Activated CD4-positive, alpha-beta T cell treated with anti-CD3 and anti-CD28 coated beads, Interleukin-2, amount 10 ng/mL, durations not matched to agents 7 days and 5 days (primary cell): ENCODE data around the gene PKD2L1. TPM values are rescaled to one million over a fixed set of nuclear protein-coding genes. Genes with fewer than 3 reads are reported as not detected.
"Not testable (repeated sequence)": the region's sequence is repeated elsewhere in the genome, so short reads cannot be mapped to it uniquely, and the experiment has no call there.

Experiments
- CTCF ChIA-PET: fragments of 350-600 bp; sonication (Branson Sonifier 250); formaldehyde crosslinking; loops from one replicate; lab custom pipeline; 2021; ENCODE audit warnings: antibody characterized with exemption; lab: Charles Lee
- POLR2A ChIA-PET: fragments of 350-600 bp; sonication (Branson Sonifier 250); formaldehyde crosslinking; loops from one replicate; lab custom pipeline; 2021; ENCODE audit warnings: antibody characterized with exemption; lab: Charles Lee
- DNase-seq: peaks from one replicate; pipeline ENCODE4 v3.0.0-alpha.2; 2020
- H3K27ac Mint-ChIP-seq: one replicate; pipeline ENCODE4 v1.8.0; 2021; ENCODE audit warnings: mild to moderate bottlenecking, moderate library complexity, mixed read lengths
- H3K27me3 Mint-ChIP-seq: one replicate; pipeline ENCODE4 v1.8.0; 2021; ENCODE audit warnings: mixed read lengths
- H3K36me3 Mint-ChIP-seq: one replicate; pipeline ENCODE4 v1.8.0; 2021; ENCODE audit warnings: low read depth, mixed read lengths
- H3K4me1 Mint-ChIP-seq: one replicate; pipeline ENCODE4 v1.8.0; 2021; ENCODE audit warnings: mixed read lengths
- H3K4me3 Mint-ChIP-seq: one replicate; pipeline ENCODE4 v1.8.0; 2021; ENCODE audit warnings: mild to moderate bottlenecking, moderate library complexity, mixed read lengths
- H3K9me3 Mint-ChIP-seq: one replicate; pipeline ENCODE4 v1.8.0; 2021; ENCODE audit warnings: mixed read lengths
- total RNA-seq, 2 experiments: library from RNA; stranded (reverse); gene quantifications; one replicate each; pipeline ENCODE4 v1.2.3, GENCODE V29; 2021

Gene PKD2L1
- total RNA-seq, 2 experiments from 2014 or later, result not detected

DNA sequence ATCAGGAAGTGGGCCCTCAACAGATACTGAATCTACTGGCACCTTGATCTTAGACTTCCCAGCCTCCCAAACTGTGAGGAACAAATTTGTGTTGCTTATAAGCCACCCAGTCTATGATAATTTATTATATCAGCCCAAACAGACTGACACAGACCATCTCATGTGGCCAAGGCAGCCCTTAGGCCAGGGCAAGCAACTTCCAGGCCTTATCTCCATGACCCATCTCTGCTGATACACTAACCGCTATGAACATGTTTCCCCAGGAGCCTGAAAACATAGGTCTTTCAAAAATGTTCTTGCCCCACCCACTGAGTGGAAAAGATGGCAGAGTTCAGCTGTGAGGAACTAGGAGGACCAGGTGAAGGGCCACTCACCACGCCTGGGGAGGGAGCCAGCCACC lies 40.4 kb downstream of the PKD2L1 start:
- POLR2A ChIA-PET, result no interaction called here
- no peak overlapping the region for H3K4me3 Mint-ChIP-seq
- DNase-seq, result no peak
- H3K36me3 Mint-ChIP-seq, result peaks cover 10% of the 10 kb centered on the region
- peaks cover 33% of the 10 kb centered on the region for H3K4me1 Mint-ChIP-seq
- no peak overlapping the region for H3K27ac Mint-ChIP-seq
- no peaks in the 10 kb centered on the region for H3K9me3 Mint-ChIP-seq
- peaks cover 21% of the 10 kb centered on the region for H3K27me3 Mint-ChIP-seq
- CTCF ChIA-PET, result interaction anchor here (1.2 kb wide), 1 partner anchor 58 kb away, joined by 3 read pairs; no protein-coding TSS in a partner anchor

DNA sequence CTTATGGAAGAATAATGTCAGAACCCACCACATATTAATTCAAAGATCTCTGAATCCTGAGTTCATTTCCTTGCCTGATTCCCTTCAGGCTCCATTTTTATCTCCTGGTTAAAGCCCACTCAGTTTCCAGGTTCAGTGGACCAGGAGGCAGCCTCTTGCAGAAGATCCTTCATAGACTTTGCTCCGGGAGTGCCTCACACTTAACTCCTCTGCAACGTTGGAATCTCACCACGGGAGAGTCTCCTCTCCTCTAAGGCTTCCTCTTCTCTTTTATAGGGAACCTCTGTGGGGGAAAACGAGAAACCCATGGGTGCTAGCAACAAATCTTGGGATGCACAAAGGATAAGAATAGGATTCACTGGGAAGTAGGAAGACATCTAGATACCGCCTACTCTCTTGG lies 41.8 kb downstream of the PKD2L1 start:
- H3K4me3 Mint-ChIP-seq, result no peak overlapping the region
- H3K27ac Mint-ChIP-seq, result no peak overlapping the region
- ChIA-PET CTCF (interaction anchor here (1.6 kb wide), 1 partner anchor 10 kb away, joined by 3 read pairs; no protein-coding TSS in a partner anchor), POLR2A (no interaction called here)
- DNase-seq, result no peak
- peaks cover 38% of the 10 kb centered on the region for H3K4me1 Mint-ChIP-seq
- peaks cover 13% of the 10 kb centered on the region for H3K36me3 Mint-ChIP-seq
- H3K9me3 Mint-ChIP-seq, result no peaks in the 10 kb centered on the region
- H3K27me3 Mint-ChIP-seq, result peaks cover 12% of the 10 kb centered on the region

DNA sequence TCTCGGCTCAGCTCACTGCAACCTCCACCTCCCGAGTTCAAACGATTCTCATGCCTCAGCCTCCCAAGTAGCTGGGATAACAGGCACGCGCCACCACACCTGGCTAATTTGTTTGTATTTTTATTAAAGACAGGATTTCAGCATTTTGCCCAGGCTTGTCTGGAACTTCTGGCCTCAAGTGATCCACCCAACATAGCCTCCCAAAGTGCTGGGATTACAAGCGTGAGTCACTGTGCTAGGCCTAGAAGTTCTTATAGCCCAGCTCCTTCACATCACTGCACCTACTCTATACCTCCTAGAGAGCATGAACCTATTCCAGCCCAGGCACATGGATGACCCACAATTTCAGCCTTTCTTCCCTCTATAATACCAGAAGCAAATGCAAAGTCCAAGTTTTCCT lies 42.3 kb downstream of the PKD2L1 start:
- Mint-ChIP-seq H3K27ac (no peak overlapping the region), H3K36me3 (peaks cover 13% of the 10 kb centered on the region), H3K4me1 (peaks cover 38% of the 10 kb centered on the region), H3K27me3 (peaks cover 12% of the 10 kb centered on the region), H3K9me3 (no peaks in the 10 kb centered on the region), H3K4me3 (peak overlapping the region; percentile 33)
- ChIA-PET CTCF (interaction anchor here (1.6 kb wide), 1 partner anchor 10 kb away, joined by 3 read pairs; no protein-coding TSS in a partner anchor), POLR2A (no interaction called here)
- DNase-seq, result no peak

DNA sequence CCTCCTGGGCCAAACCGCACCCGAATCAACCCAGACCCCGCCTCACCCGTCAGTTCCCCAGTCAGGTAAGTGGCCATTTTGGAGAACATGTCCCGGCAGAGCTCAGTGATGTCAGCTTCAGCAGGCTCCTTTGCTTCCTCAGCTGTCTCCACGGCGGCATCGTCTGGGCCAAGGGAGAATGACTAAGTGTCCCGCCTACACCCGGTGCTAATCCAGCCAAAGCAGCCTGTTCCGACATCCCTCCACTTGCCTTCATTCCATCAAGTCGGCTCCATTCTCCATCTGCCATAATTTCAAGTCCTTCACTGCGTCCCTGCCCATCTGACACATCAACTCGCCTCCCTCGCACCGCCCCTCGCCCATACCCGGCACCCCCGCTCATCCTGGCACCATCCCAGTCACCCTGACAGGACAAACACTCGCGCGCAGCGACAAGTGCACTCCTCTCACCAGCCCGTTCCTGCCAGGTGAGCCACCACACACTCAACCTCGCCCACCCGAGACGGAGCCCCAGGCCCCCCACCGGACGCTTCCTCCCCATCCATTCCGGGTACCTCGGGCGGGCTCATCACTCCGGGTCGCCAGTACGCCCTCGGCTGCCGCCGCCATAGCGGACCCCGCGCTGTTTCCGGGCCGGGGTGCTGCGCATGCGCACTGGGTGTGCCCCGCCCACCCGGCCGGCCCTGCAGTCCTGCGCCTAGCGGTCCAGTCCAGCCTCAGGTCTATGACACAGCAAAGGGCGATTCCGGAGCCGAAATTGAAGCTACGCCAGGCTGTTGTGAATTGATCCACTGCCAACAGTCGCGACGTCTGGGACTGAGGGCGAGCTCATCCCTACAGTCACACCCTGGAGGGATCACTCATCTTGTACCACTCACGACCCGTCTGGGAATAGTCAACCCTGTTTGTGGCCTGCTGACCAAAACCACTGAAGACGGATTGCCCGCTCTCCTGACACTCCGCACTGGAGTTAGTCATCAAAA lies 43.7 kb downstream of the PKD2L1 start, which contains the start of gene BLOC1S2:
BLOC1S2 (minus strand) TSS at position 630 of the 983 bp plus-strand sequence; CDS start at position 609, 21 bp downstream.
- Mint-ChIP-seq H3K4me3 (peak within 1 kb of the TSS; percentile 99), H3K27me3 (peaks cover 4% of the 10 kb centered on the region), H3K4me1 (peaks cover 38% of the 10 kb centered on the region), H3K9me3 (no peaks in the 10 kb centered on the region), H3K27ac (peak within 1 kb of the TSS; percentile 98), H3K36me3 (peaks cover 13% of the 10 kb centered on the region)
- POLR2A ChIA-PET, result interaction anchor here (1.0 kb wide), 1 partner anchor 221 kb away, joined by 3 read pairs; no protein-coding TSS in a partner anchor
- peak; percentile 83 for DNase-seq
- CTCF ChIA-PET, result interaction anchor here (0.6 to 1.5 kb wide), 4 partner anchors 8 to 43 kb away, joined by 3 to 4 read pairs (median 3); no protein-coding TSS in a partner anchor

DNA sequence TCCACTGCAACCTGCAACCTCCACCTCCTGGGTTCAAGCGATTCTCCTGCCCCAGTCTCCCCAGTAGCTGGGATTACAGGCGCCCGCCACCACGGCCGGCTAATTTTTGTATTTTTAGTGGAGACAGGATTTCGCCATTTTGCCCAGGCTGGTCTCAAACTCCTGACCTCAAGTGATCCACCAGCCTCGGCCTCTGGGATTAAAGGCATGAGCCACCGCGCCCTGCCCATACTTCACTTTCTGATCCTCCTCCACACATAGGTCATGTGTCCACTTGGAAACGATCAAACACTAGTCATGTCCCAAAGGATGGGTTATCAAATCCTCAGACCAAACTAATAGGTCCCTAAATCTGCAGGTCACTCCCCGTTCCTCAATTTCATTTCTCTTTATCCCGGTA lies 44.7 kb downstream of the PKD2L1 start:
- H3K9me3 Mint-ChIP-seq, DNase-seq, H3K27me3 Mint-ChIP-seq, POLR2A ChIA-PET: not testable (repeated sequence)
- peaks cover 43% of the 10 kb centered on the region for H3K4me1 Mint-ChIP-seq
- H3K4me3 Mint-ChIP-seq, result peak overlapping the region; percentile 99
- peaks cover 15% of the 10 kb centered on the region for H3K36me3 Mint-ChIP-seq
- peak overlapping the region; percentile 98 for H3K27ac Mint-ChIP-seq
- CTCF ChIA-PET, result interaction anchor here (0.6 to 1.2 kb wide), 3 partner anchors 13 to 42 kb away, joined by 3 read pairs; no protein-coding TSS in a partner anchor

DNA sequence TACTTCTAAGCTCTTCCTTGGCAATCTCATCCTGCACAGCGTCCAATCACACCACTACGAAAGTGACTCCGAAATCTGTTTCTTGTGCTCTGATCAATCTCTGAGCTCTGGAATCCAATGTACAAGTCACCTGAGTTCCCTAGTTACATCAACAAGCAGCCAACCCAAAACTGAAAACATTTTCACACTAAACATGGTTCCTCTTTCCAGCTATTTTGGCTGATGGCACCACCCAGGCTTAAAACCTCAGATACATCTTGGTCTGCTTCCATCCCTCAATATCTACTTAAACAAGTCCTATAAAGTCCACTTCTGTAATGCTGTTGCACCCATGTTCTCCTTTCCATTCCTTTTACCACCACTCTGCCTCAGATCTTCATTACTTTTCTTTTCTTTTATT lies 47.1 kb downstream of the PKD2L1 start:
- Mint-ChIP-seq H3K27me3 (no peaks in the 10 kb centered on the region), H3K9me3 (no peaks in the 10 kb centered on the region), H3K4me1 (peaks cover 38% of the 10 kb centered on the region), H3K4me3 (no peak overlapping the region), H3K27ac (no peak overlapping the region), H3K36me3 (peaks cover 27% of the 10 kb centered on the region)
- POLR2A ChIA-PET, result no interaction called here
- DNase-seq, result no peak
- CTCF ChIA-PET, result interaction anchor here (1.0 kb wide), 1 partner anchor 9 kb away, joined by 3 read pairs; no protein-coding TSS in a partner anchor

DNA sequence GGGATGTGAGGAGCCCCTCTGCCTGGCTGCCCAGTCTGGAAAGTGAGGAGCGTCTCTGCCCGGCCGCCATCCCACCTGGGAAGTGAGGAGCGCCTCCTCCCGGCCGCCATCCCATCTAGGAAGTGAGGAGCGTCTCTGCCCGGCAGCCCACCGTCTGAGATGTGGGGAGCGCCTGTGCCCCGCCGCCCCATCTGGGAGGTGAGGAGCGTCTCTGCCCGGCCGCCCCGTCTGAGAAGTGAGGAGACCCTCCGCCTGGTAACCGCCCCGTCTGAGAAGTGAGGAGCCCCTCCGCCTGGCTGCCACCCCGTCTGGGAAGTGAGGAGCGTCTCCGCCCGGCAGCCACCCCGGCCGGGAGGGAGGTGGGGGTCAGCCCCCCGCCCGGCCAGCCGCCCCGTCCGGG lies 53.1 kb downstream of the PKD2L1 start:
- H3K9me3 Mint-ChIP-seq, H3K27ac Mint-ChIP-seq, POLR2A ChIA-PET, DNase-seq, H3K27me3 Mint-ChIP-seq, CTCF ChIA-PET, H3K4me1 Mint-ChIP-seq, H3K4me3 Mint-ChIP-seq: not testable (repeated sequence)
- peaks cover 29% of the 10 kb centered on the region for H3K36me3 Mint-ChIP-seq

DNA sequence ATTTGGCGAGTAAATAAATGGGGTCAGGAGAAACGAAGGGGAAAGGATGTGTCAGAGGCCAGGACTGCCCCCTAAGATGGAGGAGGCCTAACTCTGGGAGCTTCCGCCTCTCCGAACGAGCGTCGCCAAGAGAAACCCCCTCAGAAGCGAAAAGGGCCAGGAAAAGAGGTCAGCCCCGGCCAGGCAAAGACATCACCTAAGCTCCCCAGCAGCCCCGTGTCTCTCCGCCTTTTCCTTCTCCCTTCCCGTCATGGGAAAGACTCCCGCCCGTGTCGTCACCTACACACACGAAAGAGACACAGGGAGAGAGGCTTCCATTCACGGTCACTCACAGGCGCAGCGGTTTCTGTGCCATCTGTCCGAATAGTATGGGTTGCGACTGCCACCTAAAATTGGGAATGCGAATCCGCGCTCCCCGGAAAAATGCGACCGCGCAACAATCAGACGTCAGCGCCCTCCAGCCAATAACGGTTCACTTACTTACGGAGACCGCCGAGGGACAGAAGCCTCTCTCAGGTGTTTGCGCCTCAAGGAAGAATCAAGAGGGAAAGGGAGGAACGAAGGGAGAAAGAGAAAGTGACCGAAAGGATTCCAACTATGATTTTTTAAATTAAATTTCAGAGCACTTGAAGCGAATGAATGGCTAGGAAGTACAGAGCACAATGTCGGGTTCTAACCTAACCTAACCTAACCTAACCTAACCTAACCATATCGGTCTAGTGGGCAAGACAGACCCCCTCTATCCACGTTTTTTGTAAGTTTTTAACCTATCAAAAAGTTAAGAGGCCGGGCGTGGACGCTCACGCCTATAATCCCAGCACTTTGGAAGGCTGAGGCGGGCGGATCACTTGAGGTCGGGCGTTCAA lies 62.6 kb downstream of the PKD2L1 start, which contains the start of gene CWF19L1:
CWF19L1 (minus strand) TSS at position 400 of the 866 bp plus-strand sequence; CDS start at position 355, 45 bp downstream.
- POLR2A ChIA-PET, result no interaction called here
- H3K4me1 Mint-ChIP-seq, result peaks cover 22% of the 10 kb centered on the region

DNA sequence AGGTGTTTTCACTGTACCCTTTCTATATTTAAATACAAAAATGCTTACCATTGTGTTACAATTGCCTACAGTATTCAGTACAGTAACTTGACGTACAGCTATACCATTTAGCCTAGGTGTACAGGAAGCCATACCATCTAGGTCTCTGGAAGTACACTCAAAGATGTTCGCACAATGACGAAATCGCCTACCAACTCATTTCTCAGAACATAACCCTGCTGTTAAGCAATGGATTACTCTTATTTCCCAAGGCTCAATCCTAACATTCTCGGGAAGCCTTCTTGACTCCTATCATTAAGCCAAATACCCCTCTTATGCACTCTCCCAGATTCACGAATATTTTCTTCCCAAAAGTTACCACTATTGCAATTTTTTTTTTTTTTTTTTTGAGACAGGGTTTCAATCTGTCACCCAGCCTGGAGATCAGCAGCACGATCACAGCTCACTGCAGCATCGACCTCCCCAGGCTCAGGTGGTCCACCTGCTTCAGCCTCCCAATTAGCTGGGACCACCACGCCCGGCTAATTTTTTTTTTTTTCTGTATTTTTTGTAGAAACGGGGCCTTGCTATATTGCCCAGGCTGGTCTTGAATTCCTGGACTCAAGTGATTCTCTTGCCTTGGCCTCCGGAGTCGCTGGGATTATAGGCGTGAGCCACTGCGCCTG lies 64.1 kb downstream of the PKD2L1 start:
- POLR2A ChIA-PET, result no interaction called here
- Mint-ChIP-seq H3K36me3 (peaks cover 14% of the 10 kb centered on the region), H3K4me3 (peak overlapping the region; percentile 100), H3K27me3 (no peaks in the 10 kb centered on the region), H3K4me1 (peaks cover 27% of the 10 kb centered on the region), H3K27ac (peak overlapping the region; percentile 65), H3K9me3 (no peaks in the 10 kb centered on the region)
- CTCF ChIA-PET, result interaction anchor here (0.7 kb wide), 2 partner anchors 20 to 117 kb away, joined by 3 read pairs; no protein-coding TSS in a partner anchor
- no peak for DNase-seq

More for the DNA sequence above, 62.6 kb downstream of the PKD2L1 start, which contains the start of gene CWF19L1:
- Mint-ChIP-seq H3K36me3 (peaks cover 5% of the 10 kb centered on the region), H3K27ac (peak within 1 kb of the TSS; percentile 100), H3K9me3 (no peaks in the 10 kb centered on the region), H3K27me3 (no peaks in the 10 kb centered on the region), H3K4me3 (peak within 1 kb of the TSS; percentile 100)
- CTCF ChIA-PET, result interaction anchor here (0.6 kb wide), 1 partner anchor 346 kb away, joined by 4 read pairs; no protein-coding TSS in a partner anchor
- peak; percentile 80 for DNase-seq

DNA sequence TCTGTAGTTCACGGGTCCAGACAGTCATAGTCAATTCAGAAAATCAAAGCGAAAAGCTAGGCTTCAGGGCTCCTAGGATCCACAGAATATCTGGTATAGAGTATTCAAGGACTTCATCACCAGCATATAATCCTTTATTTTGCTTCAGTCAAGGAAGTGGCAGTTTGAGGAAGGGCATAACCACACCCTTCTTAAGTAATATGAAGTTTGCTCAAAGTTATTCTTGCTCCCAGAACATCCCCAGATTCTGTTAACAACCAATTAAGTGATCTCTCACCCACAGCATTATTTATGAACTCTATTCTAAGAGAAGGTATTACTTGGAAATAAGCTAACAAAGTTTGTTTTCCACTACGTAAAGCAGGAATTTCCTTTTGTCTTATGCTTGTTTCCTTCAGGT lies 75.8 kb downstream of the PKD2L1 start:
- Mint-ChIP-seq H3K27me3 (no peaks in the 10 kb centered on the region), H3K27ac (no peak overlapping the region), H3K4me1 (no peaks in the 10 kb centered on the region), H3K36me3 (peaks cover 56% of the 10 kb centered on the region), H3K4me3 (no peak overlapping the region), H3K9me3 (no peaks in the 10 kb centered on the region)
- no peak for DNase-seq
- ChIA-PET CTCF (interaction anchor here (1.2 kb wide), 2 partner anchors 11 to 16 kb away, joined by 3 to 4 read pairs; no protein-coding TSS in a partner anchor), POLR2A (no interaction called here)

DNA sequence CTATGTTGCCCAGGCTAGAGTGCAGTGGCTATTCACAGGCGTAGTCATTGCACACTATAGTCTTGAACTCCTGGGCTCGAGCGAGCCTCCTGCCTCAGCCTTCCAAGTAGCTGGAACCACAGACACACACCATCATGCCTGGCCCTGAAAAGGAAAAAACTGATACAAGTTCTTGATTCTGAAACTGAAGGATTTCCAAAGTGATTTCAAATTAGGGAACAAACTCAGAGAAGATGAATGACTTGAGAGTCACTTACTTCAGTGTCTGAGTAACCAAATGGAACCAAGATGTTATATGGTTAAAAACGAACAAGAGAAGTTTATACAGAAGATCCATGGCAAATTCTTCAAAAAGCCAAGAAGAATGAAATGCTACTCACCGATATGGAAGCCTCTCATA lies 77.0 kb downstream of the PKD2L1 start:
- DNase-seq, result no peak

More for the DNA sequence above, 77.0 kb downstream of the PKD2L1 start:
- H3K4me3 Mint-ChIP-seq, result no peak overlapping the region
- ChIA-PET CTCF (interaction anchor here (0.6 to 1.1 kb wide), 2 partner anchors 82 to 283 kb away, joined by 3 to 4 read pairs; partner anchors contain the start of gene HIF1AN), POLR2A (no interaction called here)
- no peaks in the 10 kb centered on the region for H3K4me1 Mint-ChIP-seq
- H3K27me3 Mint-ChIP-seq, result no peaks in the 10 kb centered on the region
- no peak overlapping the region for H3K27ac Mint-ChIP-seq
- H3K9me3 Mint-ChIP-seq, result no peaks in the 10 kb centered on the region
- peaks cover 58% of the 10 kb centered on the region for H3K36me3 Mint-ChIP-seq
